Germinal center (tissue), 1 donor: ENCODE data around the gene HERPUD1.
"Not testable (repeated sequence)": the region's sequence is repeated elsewhere in the genome, so short reads cannot be mapped to it uniquely, and the experiment has no call there.

ENCODE experiments used
- DNase-seq: peaks from one replicate; pipeline ENCODE4 v3.0.0; 2012; ENCODE audit warnings: mixed read lengths, low spot score

The HERPUD1 gene

GRCh38 chr16:56980792-56981724 is 49.1 kb downstream of the HERPUD1 start:
- no peak for DNase-seq

- no peak for DNase-seq
These were observed 49.9 kb downstream of the HERPUD1 start for GRCh38 chr16:56981729-56982271.

- no peak for DNase-seq
These were observed 50.8 kb downstream of the HERPUD1 start for GRCh38 chr16:56982695-56983094.

GRCh38 chr16:56983211-56983751 is 51.3 kb downstream of the HERPUD1 start:
- DNase-seq: no peak

DNA sequence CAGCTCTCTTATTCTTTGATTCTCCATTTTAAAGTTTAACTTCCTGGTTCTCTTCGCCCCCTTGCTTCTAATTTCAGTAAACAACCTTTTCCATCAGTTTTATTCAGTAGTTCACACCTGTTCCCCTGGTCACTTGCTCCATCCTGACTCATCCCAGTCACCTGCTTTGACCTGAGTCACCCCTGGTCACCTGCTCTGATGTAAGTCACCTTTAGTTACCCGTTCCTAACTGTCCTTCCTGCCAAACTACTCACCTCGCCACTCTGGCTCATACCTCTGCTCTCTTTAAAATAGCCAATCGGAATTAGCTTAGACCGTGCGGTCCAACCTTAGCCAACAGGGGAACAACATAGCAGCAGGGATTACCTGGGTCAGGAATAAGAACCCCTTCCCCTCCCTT is 52.7 kb downstream of the HERPUD1 start:
- DNase-seq: no peak

DNA sequence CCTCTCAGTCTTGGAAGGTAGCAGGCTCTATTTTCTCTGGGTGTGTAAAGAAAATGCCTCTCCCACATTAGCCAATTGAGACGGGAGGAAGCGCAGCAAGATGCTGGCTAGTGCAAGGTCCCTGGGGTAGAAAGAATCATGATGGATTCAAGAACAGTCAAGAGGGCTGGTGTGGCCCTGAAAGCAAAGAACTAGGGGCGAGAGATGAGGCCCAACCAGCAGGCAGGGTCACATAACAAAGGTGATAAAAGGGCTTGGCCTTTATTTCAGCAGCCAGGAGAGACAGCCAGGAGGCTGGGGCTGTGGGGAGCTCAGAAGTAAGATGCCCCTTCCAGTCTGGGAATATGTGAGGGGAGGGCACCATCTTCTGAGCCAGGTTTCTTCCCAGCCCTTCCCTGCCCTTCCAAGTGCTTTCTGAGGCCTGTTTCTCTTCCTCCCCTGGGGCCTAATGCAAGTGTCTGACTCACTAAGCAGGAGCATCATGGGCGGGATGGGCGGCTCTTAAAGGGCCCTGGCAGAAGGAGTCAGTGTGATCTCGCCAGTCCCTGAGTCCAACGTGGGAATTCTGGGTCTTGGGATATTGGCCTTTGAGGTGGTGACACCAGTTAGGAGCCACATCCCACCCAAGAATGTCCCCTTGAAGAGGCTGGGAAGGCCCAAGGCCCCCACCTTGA is 53.5 kb downstream of the HERPUD1 start:
- DNase-seq: no peak

- DNase-seq: no peak
These were observed 54.0 kb downstream of the HERPUD1 start for GRCh38 chr16:56985962-56986360.

DNA sequence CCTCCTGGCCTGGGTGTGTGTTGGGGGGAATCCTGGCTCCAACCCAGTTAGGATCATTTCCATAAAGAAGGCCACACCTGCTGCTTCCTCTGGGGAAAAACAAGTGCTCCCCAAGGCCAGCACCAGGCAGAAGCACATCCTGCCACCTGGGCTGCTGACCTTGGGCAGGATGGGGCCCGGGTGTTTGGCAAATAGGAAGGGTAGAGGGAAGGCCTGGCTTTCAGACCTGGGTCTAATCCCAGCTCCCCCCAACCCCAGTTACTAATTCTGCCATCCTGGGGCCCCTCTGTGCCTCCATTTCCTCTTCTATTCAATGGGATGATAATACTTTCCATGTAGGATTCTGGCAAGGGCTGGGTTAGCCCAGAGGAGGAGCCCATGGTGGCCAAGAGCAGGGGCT is 54.4 kb downstream of the HERPUD1 start:
- no peak for DNase-seq

DNA sequence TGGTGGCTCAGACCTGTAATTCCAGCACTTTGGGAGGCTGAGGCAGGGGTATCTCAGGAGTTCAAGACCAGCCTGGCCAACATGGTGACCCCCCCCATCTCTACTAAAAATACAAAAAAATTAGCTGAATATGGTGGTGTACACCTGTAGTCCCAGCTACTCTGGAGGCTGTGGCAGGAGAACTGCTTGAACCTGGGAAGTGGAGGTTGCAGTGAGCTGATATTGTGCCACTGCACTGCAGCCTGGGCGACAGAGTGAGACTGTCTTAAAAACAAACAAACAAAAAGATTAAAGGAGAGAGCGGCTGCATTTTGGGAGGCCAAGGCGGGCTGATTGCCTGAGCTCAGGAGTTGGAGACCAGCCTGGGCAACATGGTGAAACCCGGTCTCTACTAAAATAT is 55.0 kb downstream of the HERPUD1 start:
- DNase-seq: not testable (repeated sequence)

DNA sequence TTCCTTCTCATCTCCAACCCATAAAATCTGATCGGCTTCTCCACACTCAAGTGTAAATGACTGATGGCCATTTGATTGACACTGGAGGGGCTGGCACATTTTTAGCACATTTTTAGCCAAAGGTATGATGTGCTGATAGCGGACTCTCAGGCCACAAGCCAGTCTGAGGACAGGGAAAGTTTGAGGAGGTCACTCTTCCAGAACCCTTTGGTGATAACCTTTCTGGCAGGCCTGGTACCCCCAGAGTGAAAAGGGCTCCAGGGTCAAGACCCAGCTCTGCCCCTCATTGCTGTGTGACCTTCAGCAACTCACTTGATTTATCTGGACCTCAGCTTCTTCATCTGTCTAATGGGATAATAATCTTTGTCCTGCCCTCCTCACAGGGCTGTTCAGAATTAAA is 55.8 kb downstream of the HERPUD1 start:
- DNase-seq: no peak

DNA sequence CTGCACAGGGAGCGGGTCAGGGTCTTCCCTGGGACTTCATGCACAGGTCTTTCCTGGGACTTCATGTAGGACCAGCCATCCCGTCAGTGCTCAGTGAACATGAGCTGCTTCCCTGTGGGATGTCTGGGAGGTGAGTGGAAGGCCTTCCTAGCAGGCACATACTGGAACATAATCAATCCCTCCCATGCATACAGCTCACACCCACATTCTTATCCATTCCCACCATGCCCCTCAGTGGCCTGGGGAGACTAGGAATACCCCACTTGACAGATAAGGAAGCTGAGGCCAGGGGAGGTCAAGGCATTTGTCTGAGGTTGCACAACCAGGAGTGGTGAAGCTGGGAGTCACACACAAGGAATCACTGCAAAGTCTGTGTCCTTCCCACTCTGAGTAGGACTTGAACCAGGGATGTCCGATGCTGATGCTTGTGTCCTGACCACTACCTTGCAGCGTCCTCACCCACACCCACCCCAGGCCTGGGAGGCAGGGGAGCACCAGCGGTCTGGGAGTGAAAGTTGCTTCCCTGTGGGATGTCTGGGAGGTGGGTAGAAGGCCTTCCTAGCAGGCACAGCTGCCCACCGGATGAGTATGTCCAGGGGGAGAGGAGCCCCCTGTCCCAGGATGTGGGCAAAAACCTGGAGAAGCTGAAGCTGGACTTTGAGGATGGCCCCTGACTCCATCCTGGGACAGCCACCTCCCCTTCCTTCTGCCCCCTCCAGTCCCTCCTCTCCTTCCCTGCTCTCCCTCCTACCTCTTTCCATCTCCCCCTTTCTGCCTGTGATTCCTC is 56.4 kb downstream of the HERPUD1 start:
- DNase-seq: no peak

DNA sequence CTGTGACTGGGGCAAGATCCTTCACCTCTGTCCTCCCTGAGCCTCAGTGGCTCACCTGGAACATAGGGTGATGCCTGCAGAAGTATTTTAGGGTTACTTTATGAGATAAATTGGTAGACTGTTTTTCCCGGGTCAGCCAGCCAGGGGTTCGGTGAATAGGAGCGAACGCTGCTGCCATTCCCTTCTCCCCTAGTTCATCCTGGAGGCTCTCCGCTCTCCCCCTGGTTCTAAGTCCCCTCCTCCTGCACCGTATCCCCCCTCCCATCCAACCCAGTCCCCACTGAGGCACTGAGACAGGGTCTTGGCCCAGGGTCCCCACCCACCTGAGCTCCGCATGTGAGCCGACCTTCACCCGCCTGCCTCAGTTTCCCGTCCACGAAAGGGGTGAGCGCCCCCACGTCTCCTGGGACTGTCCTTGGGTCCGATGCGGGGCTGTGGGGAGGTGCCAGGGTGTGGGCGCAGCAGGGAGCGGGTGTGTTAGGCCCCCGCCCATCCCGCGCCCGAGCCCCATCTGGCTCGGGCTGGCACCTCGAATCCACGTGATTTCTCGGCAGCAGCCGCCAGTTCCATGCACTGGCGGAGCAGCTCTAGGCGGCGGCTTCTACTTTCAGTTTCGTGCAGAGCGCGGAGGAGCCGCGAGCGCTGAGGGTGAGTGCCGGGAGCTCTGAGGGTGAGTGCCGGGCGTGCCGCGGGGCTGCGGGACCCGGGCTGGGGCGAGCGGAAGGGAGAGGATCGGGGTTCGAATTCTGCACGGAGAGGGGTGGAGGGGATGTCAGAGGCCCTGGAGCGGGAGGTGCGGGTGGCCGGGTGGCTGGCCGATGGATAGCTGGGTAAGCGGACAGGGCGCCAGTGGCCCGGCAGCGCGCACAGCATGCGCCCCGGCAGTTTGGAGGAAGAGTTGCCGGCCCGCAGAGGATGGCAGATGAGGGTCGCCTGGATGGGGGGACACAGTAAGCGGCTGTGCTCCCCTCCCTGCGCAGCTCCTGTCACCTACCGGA is 57.3 kb downstream of the HERPUD1 start, which contains the start of gene NLRC5:
Gene NLRC5 (plus strand): TSS at position 610 of the 998 bp plus-strand sequence. CDS start 31,156 bp downstream, outside the sequence.
- peak; percentile 93 for DNase-seq

GRCh38 chr16:56989988-56990387 is 58.0 kb downstream of the HERPUD1 start:
- no peak for DNase-seq

DNA sequence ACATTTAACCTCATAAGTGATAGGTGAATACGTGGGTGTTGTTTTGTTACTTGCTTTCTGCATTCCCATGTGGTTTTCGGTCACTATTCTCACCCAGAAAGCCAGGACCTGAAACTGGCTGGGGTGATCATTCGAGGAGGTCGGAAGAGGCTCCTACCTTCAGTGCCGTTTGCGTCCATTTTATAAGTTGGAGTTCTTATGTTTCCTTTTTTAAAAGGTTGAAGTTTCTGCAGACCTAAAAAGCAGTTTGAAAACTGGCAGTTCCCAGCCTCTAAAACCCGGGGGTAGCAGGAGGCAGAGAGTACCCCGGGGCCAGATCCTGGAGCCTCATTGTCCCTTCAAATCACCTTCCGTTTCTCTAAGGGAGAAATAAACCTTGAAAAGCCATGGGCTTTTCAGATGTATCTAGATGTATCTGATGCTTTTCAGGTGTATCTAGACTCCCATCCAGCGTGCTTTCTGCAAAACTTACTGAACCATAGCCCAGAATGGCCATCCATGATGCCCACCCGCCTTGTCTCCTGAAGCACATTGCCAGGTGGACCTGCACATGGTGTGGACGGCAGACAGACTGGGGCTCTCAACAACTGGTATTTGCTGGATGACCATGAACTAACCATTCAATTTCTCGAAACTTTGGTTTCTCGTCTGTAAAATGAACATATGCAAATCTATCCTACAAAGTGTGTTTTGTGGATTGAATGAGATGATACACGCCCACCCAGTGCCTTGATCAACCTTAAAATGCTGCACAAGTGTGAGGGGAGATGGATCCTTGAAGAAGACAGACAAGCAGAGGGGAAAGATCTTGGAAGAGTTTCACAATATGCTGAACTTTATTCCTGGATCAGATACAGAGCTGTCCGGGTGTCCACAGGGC is 58.7 kb downstream of the HERPUD1 start:
- no peak for DNase-seq

DNA sequence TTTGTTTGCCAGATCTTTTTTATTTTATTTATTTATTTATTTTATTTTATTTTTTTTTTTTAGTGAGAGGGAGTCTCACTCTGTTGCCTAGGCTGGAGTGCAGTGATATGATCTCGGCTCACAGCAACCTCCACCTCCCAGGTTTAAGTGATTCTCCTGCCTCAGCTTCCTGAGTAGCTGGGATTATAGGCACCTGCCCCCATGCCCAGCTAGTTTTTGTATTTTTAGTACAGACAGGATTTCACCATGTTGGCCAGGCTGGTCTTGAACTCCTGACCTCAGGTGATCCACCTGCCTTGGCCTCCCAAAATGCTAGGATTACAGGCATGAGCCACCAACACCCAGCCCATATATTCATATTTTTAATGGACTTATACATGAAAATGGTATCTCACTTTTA is 60.5 kb downstream of the HERPUD1 start:
- not testable (repeated sequence) for DNase-seq

DNA sequence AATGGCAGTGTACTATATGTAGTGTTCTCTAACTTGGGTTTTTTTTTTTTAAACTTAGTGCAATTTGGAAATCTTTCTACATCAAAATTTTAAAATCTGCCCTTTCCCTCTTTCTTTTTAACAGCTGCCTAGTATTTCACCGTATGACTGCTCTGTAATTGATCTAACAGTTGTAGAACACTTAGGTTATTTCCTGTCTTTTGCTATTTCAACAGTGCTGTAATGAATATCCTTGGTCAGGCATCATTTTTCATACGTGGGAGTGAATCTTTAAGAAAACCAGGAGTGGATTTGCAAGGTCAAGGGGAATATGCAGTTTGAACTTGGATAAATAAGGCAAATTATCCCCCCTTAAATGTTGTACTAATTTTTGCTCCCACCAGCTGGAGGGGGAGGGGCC is 61.3 kb downstream of the HERPUD1 start:
- no peak for DNase-seq

DNA sequence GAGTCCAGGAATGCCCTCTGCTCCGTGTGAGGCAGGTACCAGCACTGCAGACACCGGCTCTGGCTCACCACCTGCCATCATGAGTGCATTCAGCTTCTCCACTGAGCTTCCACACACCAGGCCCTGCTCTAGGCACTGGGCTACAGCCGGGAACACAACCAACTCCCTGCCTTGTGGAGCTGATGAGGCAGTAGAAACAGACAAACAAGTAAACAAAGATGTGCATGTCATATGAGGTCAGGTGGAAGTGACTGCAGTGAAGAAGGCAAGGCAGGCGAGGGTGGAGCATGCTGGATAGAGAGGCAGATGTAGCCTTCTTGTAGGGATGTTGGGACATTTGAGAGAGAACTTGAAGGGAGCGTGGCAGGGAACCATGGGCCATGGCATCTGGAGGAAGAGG is 62.4 kb downstream of the HERPUD1 start:
- DNase-seq: no peak
